Activated B cell treated with CpG ODN at 0.5 μM for 24 hours (primary cell): ENCODE data around the gene PIP5K1C. TPM values are rescaled to one million over a fixed set of nuclear protein-coding genes. Genes with fewer than 3 reads are reported as not detected.
A peak's percentile ranks its signal among the peaks of the same experiment; 100 is the strongest.

Source experiments
- ATAC-seq: fragments of 200-7000 bp; cut with Tn5 transposase; one replicate; pipeline ENCODE4 v1.10.0; 2021; ENCODE audit warnings: low read depth, mild to moderate bottlenecking, moderate library complexity
- CTCF ChIA-PET: fragments of 350-600 bp; sonication (Branson Sonifier 250); formaldehyde crosslinking; loops from one replicate; lab custom pipeline; 2021; ENCODE audit warnings: antibody characterized with exemption; lab: Charles Lee
- POLR2A ChIA-PET: fragments of 350-600 bp; sonication (Branson Sonifier 250); formaldehyde crosslinking; loops from one replicate; lab custom pipeline; 2021; ENCODE audit warnings: antibody characterized with exemption; lab: Charles Lee
- DNase-seq: peaks from one replicate; pipeline ENCODE4 v3.0.0; 2022
- H3K27ac Mint-ChIP-seq: one replicate; pipeline ENCODE4 v1.8.0; 2020; ENCODE audit warnings: mixed read lengths
- H3K27me3 Mint-ChIP-seq: one replicate; pipeline ENCODE4 v1.8.0; 2021; ENCODE audit warnings: mixed read lengths
- H3K36me3 Mint-ChIP-seq: one replicate; pipeline ENCODE4 v1.8.0; 2021; ENCODE audit warnings: low read depth, mixed read lengths
- H3K4me1 Mint-ChIP-seq: one replicate; pipeline ENCODE4 v1.8.0; 2021; ENCODE audit warnings: mixed read lengths
- H3K4me3 Mint-ChIP-seq: one replicate; pipeline ENCODE4 v1.8.0; 2020; ENCODE audit warnings: mild to moderate bottlenecking, mixed read lengths
- H3K9me3 Mint-ChIP-seq: one replicate; pipeline ENCODE4 v1.8.0; 2020; ENCODE audit warnings: mixed read lengths
- CTCF ChIP-seq: fragments of 200-600 bp; IDR thresholded peaks from one replicate; pipeline ENCODE4 v1.8.0; 2022; ENCODE audit warnings: antibody characterized with exemption, mild to moderate bottlenecking
- intact Hi-C: fragments of 100-400 bp; cut with micrococcal nuclease; formaldehyde crosslinking; loops from one replicate; pipeline ENCODE4 v1.15.1; 2024
- total RNA-seq: library from RNA; stranded (reverse); gene quantifications from 2 replicates; pipeline ENCODE4 v1.2.3, GENCODE V29; 2022

Gene PIP5K1C
- total RNA-seq, 1 donor from 2014 or later: 31.1 TPM

- no peak within 1 kb of the TSS for H3K27ac Mint-ChIP-seq
- no peaks in the 10 kb centered on the region for H3K9me3 Mint-ChIP-seq
- ChIA-PET CTCF (interaction anchor here (0.9 to 1.2 kb wide), 2 partner anchors 16 to 61 kb away, joined by 3 to 4 read pairs; no protein-coding TSS in a partner anchor), POLR2A (interaction anchor here (0.6 kb wide), 1 partner anchor 22 kb away, joined by 4 read pairs; no protein-coding TSS in a partner anchor)
- intact Hi-C loops: loop anchor here (5.0 kb wide), 1 partner anchor 49 kb away; the partner anchor contains the start of gene MFSD12
- peak within 1 kb of the TSS; percentile 65 for H3K4me3 Mint-ChIP-seq
- peak; percentile 63 for ATAC-seq
- H3K36me3 Mint-ChIP-seq: peaks cover 10% of the 10 kb centered on the region
- H3K4me1 Mint-ChIP-seq: peaks cover 18% of the 10 kb centered on the region
- DNase-seq: peak; percentile 74
- no peak for TF ChIP-seq CTCF
- H3K27me3 Mint-ChIP-seq: peaks cover 1% of the 10 kb centered on the region
These were observed 93.5 kb downstream of the PIP5K1C start, which contains the start of gene TBXA2R for GRCh38 chr19:3606690-3607289. TBXA2R (minus strand) TSS chr19:3606875; CDS start chr19:3600634, 6,241 bp downstream.

GRCh38 chr19:3606174-3606689 lies 94.0 kb downstream of the PIP5K1C start:
- Mint-ChIP-seq H3K27ac (no peak overlapping the region), H3K27me3 (peaks cover 1% of the 10 kb centered on the region), H3K9me3 (no peaks in the 10 kb centered on the region), H3K4me3 (peak overlapping the region; percentile 63), H3K4me1 (peaks cover 18% of the 10 kb centered on the region), H3K36me3 (peaks cover 8% of the 10 kb centered on the region)
- intact Hi-C loops: loop anchor here (5.0 kb wide), 1 partner anchor 49 kb away; the partner anchor contains the start of gene MFSD12
- ATAC-seq (peak; percentile 35), DNase-seq (no peak)
- TF ChIP-seq CTCF: no peak
- POLR2A ChIA-PET: no interaction called here
- CTCF ChIA-PET: no interaction called here

- CTCF ChIA-PET: no interaction called here
- TF ChIP-seq CTCF: no peak
- H3K4me1 Mint-ChIP-seq: peaks cover 18% of the 10 kb centered on the region
- no peak overlapping the region for H3K27ac Mint-ChIP-seq
- H3K36me3 Mint-ChIP-seq: peaks cover 7% of the 10 kb centered on the region
- no peaks in the 10 kb centered on the region for H3K9me3 Mint-ChIP-seq
- H3K4me3 Mint-ChIP-seq: no peak overlapping the region
- H3K27me3 Mint-ChIP-seq: peaks cover 1% of the 10 kb centered on the region
- intact Hi-C loops: loop anchor here (5.0 kb wide), 1 partner anchor 48 kb away; the partner anchor contains the start of gene MFSD12
- POLR2A ChIA-PET: no interaction called here
- DNase-seq (no peak), ATAC-seq (no peak)
These were observed 94.5 kb downstream of the PIP5K1C start for GRCh38 chr19:3605770-3606169.

- Mint-ChIP-seq H3K4me1 (peaks cover 18% of the 10 kb centered on the region), H3K4me3 (no peak overlapping the region), H3K9me3 (no peaks in the 10 kb centered on the region), H3K27me3 (peaks cover 1% of the 10 kb centered on the region), H3K36me3 (peaks cover 3% of the 10 kb centered on the region), H3K27ac (no peak overlapping the region)
- DNase-seq (no peak), ATAC-seq (no peak)
- ChIA-PET CTCF (interaction anchor here (1.2 kb wide), 1 partner anchor 60 kb away, joined by 3 read pairs; no protein-coding TSS in a partner anchor), POLR2A (interaction anchor here (0.7 to 1.3 kb wide), 3 partner anchors 15 to 83 kb away, joined by 3 read pairs; partner anchors contain the start of gene MFSD12)
- TF ChIP-seq CTCF: no peak
- intact Hi-C loops: loop anchor here (5.0 kb wide), 1 partner anchor 48 kb away; the partner anchor contains the start of gene MFSD12
These were observed 94.9 kb downstream of the PIP5K1C start for GRCh38 chr19:3605361-3605760.

- ATAC-seq: peak; percentile 64
- ChIA-PET CTCF (interaction anchor here (1.2 kb wide), 1 partner anchor 60 kb away, joined by 3 read pairs; no protein-coding TSS in a partner anchor), POLR2A (interaction anchor here (0.7 to 1.3 kb wide), 3 partner anchors 15 to 83 kb away, joined by 3 read pairs; partner anchors contain the start of gene MFSD12)
- no peaks in the 10 kb centered on the region for H3K9me3 Mint-ChIP-seq
- TF ChIP-seq CTCF: no peak
- H3K36me3 Mint-ChIP-seq: peaks cover 3% of the 10 kb centered on the region
- H3K4me3 Mint-ChIP-seq: no peak overlapping the region
- H3K4me1 Mint-ChIP-seq: peaks cover 18% of the 10 kb centered on the region
- intact Hi-C loops: loop anchor here (5.0 kb wide), 1 partner anchor 48 kb away; the partner anchor contains the start of gene MFSD12
- peaks cover 1% of the 10 kb centered on the region for H3K27me3 Mint-ChIP-seq
- peak; percentile 33 for DNase-seq
- no peak overlapping the region for H3K27ac Mint-ChIP-seq
These were observed 95.3 kb downstream of the PIP5K1C start for GRCh38 chr19:3604987-3605343.
